ENCODE measurements around the gene FMN1.

Gene FMN1

DNA sequence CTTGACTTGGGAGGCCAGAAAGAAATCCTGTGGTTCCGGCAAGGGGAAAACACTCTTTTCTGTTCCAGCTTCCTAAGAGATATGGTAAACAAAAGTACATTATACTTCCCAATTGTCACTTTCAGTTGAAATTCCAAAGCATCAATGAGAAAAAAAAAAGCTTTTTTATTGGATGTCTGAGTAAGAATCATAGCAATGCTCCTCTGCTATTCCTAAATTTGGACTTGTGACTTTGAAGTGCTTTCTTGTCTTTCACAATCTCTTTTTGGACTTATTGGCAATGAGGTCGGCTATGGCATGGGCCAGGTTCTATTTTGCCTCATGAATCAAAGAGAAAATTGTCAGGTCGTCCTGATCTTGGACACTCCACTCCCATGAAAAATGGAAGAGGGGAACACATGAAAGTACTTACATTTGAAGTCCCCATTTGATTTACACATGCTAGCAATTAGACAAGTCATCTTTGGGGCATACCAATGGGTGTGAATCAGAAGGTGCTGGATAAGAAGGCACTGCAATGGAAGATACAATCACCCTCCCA lies 306.2 kb downstream of the FMN1 start:
- TF ChIP-seq RAD21 (IDR thresholded peaks at IDR 0.05; ENCODE audit: low read depth) (no peak), NFIC (IDR thresholded peaks at IDR 0.05) (no peak), YY1 (IDR thresholded peaks at IDR 0.05; ENCODE audit: low read depth) (no peak), CREB1 (IDR thresholded peaks at IDR 0.05; ENCODE audit: low read depth) (no peak), TCF12 (IDR thresholded peaks at IDR 0.05; ENCODE audit: low read depth) (no peak)

DNA sequence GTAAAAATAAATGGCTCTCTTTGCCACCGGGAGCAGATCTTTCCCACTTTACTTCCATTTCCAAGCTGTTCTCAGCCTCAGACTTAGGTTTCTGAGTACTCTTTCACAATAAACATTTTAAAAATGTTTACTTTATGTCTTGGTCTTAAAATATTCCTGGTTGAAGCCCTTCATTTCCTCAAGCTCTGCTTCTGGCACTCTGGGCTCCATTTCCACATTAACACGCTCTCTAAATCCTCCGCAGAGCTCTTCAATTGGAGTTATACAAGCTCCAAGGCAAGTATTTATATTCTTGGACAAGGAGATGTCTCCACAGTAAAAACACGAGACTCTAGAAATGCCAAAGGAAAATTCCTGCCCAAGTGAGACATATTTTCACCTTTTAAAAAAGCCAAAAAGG lies 307.4 kb downstream of the FMN1 start:
- TF ChIP-seq, protein P1, sequence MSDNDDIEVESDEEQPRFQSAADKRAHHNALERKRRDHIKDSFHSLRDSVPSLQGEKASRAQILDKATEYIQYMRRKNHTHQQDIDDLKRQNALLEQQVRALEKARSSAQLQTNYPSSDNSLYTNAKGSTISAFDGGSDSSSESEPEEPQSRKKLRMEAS (IDR thresholded peaks at IDR 0.05): no peak
- TF ChIP-seq TAF1 (IDR thresholded peaks at IDR 0.05; ENCODE audit: low read depth) (no peak), FOXM1 (IDR thresholded peaks at IDR 0.05; ENCODE audit: borderline replicate concordance, low read depth) (no peak), YY1 (IDR thresholded peaks at IDR 0.05; ENCODE audit: low read depth) (no peak), EGR1 (IDR thresholded peaks at IDR 0.05) (no peak), TCF12 (IDR thresholded peaks at IDR 0.05; ENCODE audit: low read depth) (no peak), RAD21 (IDR thresholded peaks at IDR 0.05; ENCODE audit: low read depth) (no peak)
- TF ChIP-seq, protein P2, sequence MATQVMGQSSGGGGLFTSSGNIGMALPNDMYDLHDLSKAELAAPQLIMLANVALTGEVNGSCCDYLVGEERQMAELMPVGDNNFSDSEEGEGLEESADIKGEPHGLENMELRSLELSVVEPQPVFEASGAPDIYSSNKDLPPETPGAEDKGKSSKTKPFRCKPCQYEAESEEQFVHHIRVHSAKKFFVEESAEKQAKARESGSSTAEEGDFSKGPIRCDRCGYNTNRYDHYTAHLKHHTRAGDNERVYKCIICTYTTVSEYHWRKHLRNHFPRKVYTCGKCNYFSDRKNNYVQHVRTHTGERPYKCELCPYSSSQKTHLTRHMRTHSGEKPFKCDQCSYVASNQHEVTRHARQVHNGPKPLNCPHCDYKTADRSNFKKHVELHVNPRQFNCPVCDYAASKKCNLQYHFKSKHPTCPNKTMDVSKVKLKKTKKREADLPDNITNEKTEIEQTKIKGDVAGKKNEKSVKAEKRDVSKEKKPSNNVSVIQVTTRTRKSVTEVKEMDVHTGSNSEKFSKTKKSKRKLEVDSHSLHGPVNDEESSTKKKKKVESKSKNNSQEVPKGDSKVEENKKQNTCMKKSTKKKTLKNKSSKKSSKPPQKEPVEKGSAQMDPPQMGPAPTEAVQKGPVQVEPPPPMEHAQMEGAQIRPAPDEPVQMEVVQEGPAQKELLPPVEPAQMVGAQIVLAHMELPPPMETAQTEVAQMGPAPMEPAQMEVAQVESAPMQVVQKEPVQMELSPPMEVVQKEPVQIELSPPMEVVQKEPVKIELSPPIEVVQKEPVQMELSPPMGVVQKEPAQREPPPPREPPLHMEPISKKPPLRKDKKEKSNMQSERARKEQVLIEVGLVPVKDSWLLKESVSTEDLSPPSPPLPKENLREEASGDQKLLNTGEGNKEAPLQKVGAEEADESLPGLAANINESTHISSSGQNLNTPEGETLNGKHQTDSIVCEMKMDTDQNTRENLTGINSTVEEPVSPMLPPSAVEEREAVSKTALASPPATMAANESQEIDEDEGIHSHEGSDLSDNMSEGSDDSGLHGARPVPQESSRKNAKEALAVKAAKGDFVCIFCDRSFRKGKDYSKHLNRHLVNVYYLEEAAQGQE (IDR thresholded peaks at IDR 0.05; ENCODE audit: low read depth): no peak

DNA sequence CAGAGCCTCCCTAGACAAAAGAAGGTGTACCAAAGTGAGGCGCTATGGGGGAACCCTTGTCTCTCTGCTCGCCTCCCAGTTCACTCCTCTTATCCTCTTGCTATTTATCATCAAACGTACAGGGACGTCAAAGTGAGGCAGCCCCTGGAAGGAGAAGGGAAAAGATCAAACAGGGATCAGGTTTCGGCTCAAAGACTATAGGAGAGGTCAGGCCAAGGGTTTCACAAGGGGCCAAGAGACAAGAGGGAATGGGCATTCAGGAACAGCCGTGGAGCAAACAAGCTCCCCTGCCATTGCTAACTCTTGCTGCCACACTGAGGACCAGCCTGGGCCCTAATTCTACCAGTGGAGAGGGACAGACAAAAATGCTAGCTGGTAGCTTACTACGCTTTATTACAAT lies 308.1 kb downstream of the FMN1 start:
- no peak for TF ChIP-seq EGR1 (IDR thresholded peaks at IDR 0.05)
- no peak for TF ChIP-seq NFIC (IDR thresholded peaks at IDR 0.05)

DNA sequence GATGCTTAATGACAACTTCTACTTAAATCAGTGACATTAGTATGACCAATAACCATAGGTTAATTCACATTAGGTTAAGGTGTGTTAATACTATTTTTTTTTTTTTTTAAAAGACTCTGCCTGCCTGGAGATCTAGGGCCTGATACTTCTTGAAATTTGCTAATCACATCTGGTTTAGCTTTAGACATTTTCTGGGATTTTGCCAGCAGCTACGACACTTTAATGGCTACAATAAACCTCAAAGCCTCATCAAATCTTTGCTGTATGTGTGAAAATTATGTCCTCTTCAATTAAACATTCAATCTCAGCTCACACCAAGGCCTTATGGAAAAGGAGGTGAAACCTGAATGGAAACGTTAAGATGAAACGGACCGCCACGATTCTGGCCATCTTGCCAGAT lies 308.8 kb downstream of the FMN1 start:
- TF ChIP-seq TCF12 (IDR thresholded peaks at IDR 0.05; ENCODE audit: low read depth) (no peak), RAD21 (IDR thresholded peaks at IDR 0.05; ENCODE audit: low read depth) (no peak), NFIC (IDR thresholded peaks at IDR 0.05) (no peak), TAF1 (IDR thresholded peaks at IDR 0.05; ENCODE audit: low read depth) (no peak), TEAD4 (IDR thresholded peaks at IDR 0.05) (no peak), FOXM1 (IDR thresholded peaks at IDR 0.05; ENCODE audit: borderline replicate concordance, low read depth) (no peak), EGR1 (IDR thresholded peaks at IDR 0.05) (no peak), ZBTB7A (IDR thresholded peaks at IDR 0.05; ENCODE audit: low read depth) (no peak), CEBPB (IDR thresholded peaks at IDR 0.05) (no peak), CREB1 (IDR thresholded peaks at IDR 0.05; ENCODE audit: low read depth) (no peak), EP300 (IDR thresholded peaks at IDR 0.05; ENCODE audit: borderline replicate concordance) (no peak), YY1 (IDR thresholded peaks at IDR 0.05; ENCODE audit: low read depth) (no peak)
- TF ChIP-seq, protein P2 (IDR thresholded peaks at IDR 0.05; ENCODE audit: low read depth): no peak
- TF ChIP-seq, protein P3, sequence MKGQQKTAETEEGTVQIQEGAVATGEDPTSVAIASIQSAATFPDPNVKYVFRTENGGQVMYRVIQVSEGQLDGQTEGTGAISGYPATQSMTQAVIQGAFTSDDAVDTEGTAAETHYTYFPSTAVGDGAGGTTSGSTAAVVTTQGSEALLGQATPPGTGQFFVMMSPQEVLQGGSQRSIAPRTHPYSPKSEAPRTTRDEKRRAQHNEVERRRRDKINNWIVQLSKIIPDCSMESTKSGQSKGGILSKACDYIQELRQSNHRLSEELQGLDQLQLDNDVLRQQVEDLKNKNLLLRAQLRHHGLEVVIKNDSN (IDR thresholded peaks at IDR 0.05): no peak
- TF ChIP-seq, protein P1 (IDR thresholded peaks at IDR 0.05): no peak

DNA sequence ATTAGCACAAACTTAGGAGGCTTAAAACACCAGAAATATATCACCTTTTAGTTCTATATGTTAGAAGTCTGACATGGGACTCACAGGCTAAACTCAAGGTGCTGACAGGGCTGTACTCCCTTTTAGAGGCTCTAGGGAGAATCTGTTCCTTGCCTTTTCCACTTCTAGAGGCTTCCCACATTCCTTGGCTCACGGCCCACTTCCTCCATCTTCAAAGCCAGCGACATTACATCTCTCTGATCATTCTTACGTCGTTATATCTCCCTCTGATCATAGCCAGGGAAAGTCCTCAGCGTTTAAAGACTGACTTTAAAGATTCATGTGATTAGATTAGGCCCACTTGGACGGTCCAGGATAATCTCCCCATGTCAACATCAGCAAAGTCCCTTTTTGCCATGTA lies 310.4 kb downstream of the FMN1 start:
- TF ChIP-seq RAD21 (IDR thresholded peaks at IDR 0.05; ENCODE audit: low read depth): no peak
- TF ChIP-seq ZBTB7A (IDR thresholded peaks at IDR 0.05; ENCODE audit: low read depth): no peak
- TF ChIP-seq, protein P1 (IDR thresholded peaks at IDR 0.05): no peak
- TF ChIP-seq, protein P2 (IDR thresholded peaks at IDR 0.05; ENCODE audit: low read depth): no peak
- TF ChIP-seq EP300 (IDR thresholded peaks at IDR 0.05; ENCODE audit: borderline replicate concordance): no peak
- TF ChIP-seq, protein P3 (IDR thresholded peaks at IDR 0.05): no peak
- TF ChIP-seq TAF1 (IDR thresholded peaks at IDR 0.05; ENCODE audit: low read depth): no peak
- no peak for TF ChIP-seq FOXM1 (IDR thresholded peaks at IDR 0.05; ENCODE audit: borderline replicate concordance, low read depth)
- no peak for TF ChIP-seq YY1 (IDR thresholded peaks at IDR 0.05; ENCODE audit: low read depth)
- TF ChIP-seq CREB1 (IDR thresholded peaks at IDR 0.05; ENCODE audit: low read depth): no peak

Measured in Ishikawa (cell line).